H1 (cell line): ENCODE results near the gene TMEM50A. TPM values are rescaled to one million over a fixed set of nuclear protein-coding genes. Genes with fewer than 3 reads are reported as not detected.
"Not testable (repeated sequence)": the region's sequence is repeated elsewhere in the genome, so short reads cannot be mapped to it uniquely, and the experiment has no call there.

ENCODE experiments used
- CTCF ChIA-PET: fragments of 300-600 bp; sonication (Branson Sonifier 250); formaldehyde crosslinking; loops from one replicate; lab custom pipeline; 2021; ENCODE audit not compliant: partially characterized antibody; lab: Charles Lee
- POLR2A ChIA-PET: fragments of 300-600 bp; sonication (Branson Sonifier 250); formaldehyde crosslinking; loops from one replicate; lab custom pipeline; 2021; ENCODE audit warnings: inconsistent platforms; ENCODE audit not compliant: partially characterized antibody; lab: Charles Lee
- DNase-seq, 2 experiments: peaks; one replicate each; pipeline versions ENCODE4 v3.0.0 to v3.0.0-alpha.2; 2010 to 2022; ENCODE audit warnings: low spot score in 2 of 2, low read depth in 1 of 2, mixed read lengths in 1 of 2
- FAIRE-seq: peaks from 2 replicates; lab custom pipeline; 2011; peaks lifted over from hg19 to GRCh38; lab: Jason Lieb, UNC
- H2AFZ ChIP-seq: 2 replicates; pipeline ENCODE4 v1.8.1; 2012; ENCODE audit warnings: low read length, inconsistent platforms
- H2AK5ac ChIP-seq: 2 replicates; pipeline ENCODE4 v1.6.1; 2013; ENCODE audit warnings: low read depth, low read length
- H2BK120ac ChIP-seq: replicated peaks from 2 replicates; pipeline ENCODE3; 2013; ENCODE audit warnings: low read depth, low read length, inconsistent platforms
- H2BK12ac ChIP-seq: 2 replicates; pipeline ENCODE4 v1.6.1; 2013; ENCODE audit warnings: low read depth, low read length
- H2BK15ac ChIP-seq: 2 replicates; pipeline ENCODE4 v1.6.1; 2013; ENCODE audit warnings: low read length
- H2BK20ac ChIP-seq: 2 replicates; pipeline ENCODE4 v1.6.1; 2013; ENCODE audit warnings: low read length
- H2BK5ac ChIP-seq: 2 replicates; pipeline ENCODE4 v1.6.1; 2013; ENCODE audit warnings: low read depth, low read length
- H3K14ac ChIP-seq: 2 replicates; pipeline ENCODE4 v1.6.1; 2013; ENCODE audit warnings: inconsistent platforms; ENCODE audit not compliant: insufficient read length
- H3K18ac ChIP-seq: 2 replicates; pipeline ENCODE4 v1.6.1; 2013; ENCODE audit warnings: low read length; ENCODE audit errors: extremely low read depth
- H3K23ac ChIP-seq: 2 replicates; pipeline ENCODE4 v1.6.1; 2013; ENCODE audit warnings: inconsistent platforms; ENCODE audit not compliant: insufficient read length
- H3K23me2 ChIP-seq: 2 replicates; pipeline ENCODE4 v1.6.1; 2013; ENCODE audit warnings: low read depth, low read length
- H3K27ac ChIP-seq: 2 replicates; pipeline ENCODE4 v1.6.1; 2011; ENCODE audit warnings: low read depth, low read length, inconsistent platforms
- H3K27me3 ChIP-seq, 4 experiments: replicated peaks in 1 of 4; 1 replicate in 1 of 4; 2 replicates in 3 of 4; pipeline versions ENCODE4 v1.6.1 to v1.8.1; 2011 to 2013; ENCODE audit warnings: low read length in 3 of 4, mild to moderate bottlenecking in 3 of 4, inconsistent platforms in 2 of 4, mixed read lengths in 2 of 4, moderate library complexity in 1 of 4; ENCODE audit not compliant: control insufficient read depth in 3 of 4, insufficient read depth in 3 of 4; ENCODE audit errors: extremely low read depth in 1 of 4
- H3K36me3 ChIP-seq, 4 experiments: 2 replicates each; pipeline versions ENCODE4 v1.6.1 to v1.8.1; 2011 to 2013; ENCODE audit warnings: mild to moderate bottlenecking in 4 of 4, low read length in 3 of 4, moderate library complexity in 2 of 4, control low read depth in 1 of 4, inconsistent platforms in 1 of 4; ENCODE audit not compliant: insufficient read depth in 4 of 4, control insufficient read depth in 2 of 4
- H3K4ac ChIP-seq: replicated peaks from 2 replicates; pipeline ENCODE3; 2013; ENCODE audit warnings: low read length, low read depth, mixed read lengths, inconsistent platforms; ENCODE audit not compliant: insufficient read length
- H3K4me1 ChIP-seq, 4 experiments: replicated peaks in 1 of 4; 1 replicate in 1 of 4; 2 replicates in 3 of 4; pipeline versions ENCODE4 v1.6.1 to v1.8.1; 2011 to 2013; ENCODE audit warnings: low read length in 3 of 4, inconsistent platforms in 2 of 4, mixed read lengths in 1 of 4; ENCODE audit not compliant: insufficient read depth in 4 of 4, control insufficient read depth in 3 of 4
- H3K4me2 ChIP-seq, 2 experiments: 2 replicates each; pipeline versions ENCODE4 v1.6.1 to v1.8.1; 2011 to 2013; ENCODE audit warnings: low read depth in 2 of 2, low read length in 2 of 2, control low read depth in 1 of 2, inconsistent platforms in 1 of 2, mild to moderate bottlenecking in 1 of 2; ENCODE audit not compliant: insufficient read depth in 1 of 2
- H3K4me3 ChIP-seq, 4 experiments: fragments of 200-600, 300-600 bp in 1 of 4; sonication (generic), shearing (Covaris generic), sonication (Bioruptor Twin) in 1 of 4; 2 replicates each; pipeline versions ENCODE4 v1.5.1 to v1.8.1; 2011 to 2016; ENCODE audit warnings: low read length in 4 of 4, low read depth in 3 of 4, control low read depth in 2 of 4, inconsistent platforms in 2 of 4, mild to moderate bottlenecking in 2 of 4, mixed read lengths in 1 of 4, moderate library complexity in 1 of 4; ENCODE audit not compliant: insufficient read depth in 2 of 4; ENCODE audit errors: extremely low read depth in 1 of 4
- H3K56ac ChIP-seq: replicated peaks from 2 replicates; pipeline ENCODE3; 2013; ENCODE audit warnings: low read depth, mild to moderate bottlenecking, mixed read lengths, low read length, inconsistent platforms; ENCODE audit not compliant: insufficient read length
- H3K79me1 ChIP-seq: 2 replicates; pipeline ENCODE4 v1.6.1; 2013; ENCODE audit warnings: low read depth, low read length, control low read depth
- H3K79me2 ChIP-seq, 2 experiments: 2 replicates each; pipeline versions ENCODE4 v1.6.1 to v1.8.1; 2012 to 2013; ENCODE audit warnings: low read length in 2 of 2, mild to moderate bottlenecking in 2 of 2, inconsistent platforms in 1 of 2; ENCODE audit not compliant: insufficient read depth in 2 of 2, control insufficient read depth in 1 of 2
- H3K9ac ChIP-seq, 4 experiments: replicated peaks in 1 of 4; 1 replicate in 1 of 4; 2 replicates in 3 of 4; pipeline versions ENCODE4 v1.6.1 to v1.8.1; 2011 to 2013; ENCODE audit warnings: low read depth in 3 of 4, low read length in 3 of 4, control low read depth in 2 of 4, mild to moderate bottlenecking in 2 of 4, moderate library complexity in 2 of 4, inconsistent platforms in 1 of 4; ENCODE audit errors: extremely low read depth in 1 of 4
- H3K9me3 ChIP-seq, 2 experiments: 2 replicates each; pipeline versions ENCODE4 v1.6.1 to v1.8.1; 2012 to 2013; ENCODE audit warnings: mild to moderate bottlenecking in 2 of 2, moderate library complexity in 2 of 2, control low read depth in 1 of 2, inconsistent platforms in 1 of 2, low read depth in 1 of 2, low read length in 1 of 2, mixed read lengths in 1 of 2; ENCODE audit not compliant: insufficient read depth in 2 of 2
- H4K20me1 ChIP-seq, 2 experiments: replicated peaks in 1 of 2; 2 replicates each; pipeline versions ENCODE3 to v1.8.1; 2011 to 2013; ENCODE audit warnings: inconsistent platforms in 2 of 2, low read length in 2 of 2, mild to moderate bottlenecking in 1 of 2; ENCODE audit not compliant: insufficient read depth in 2 of 2, control insufficient read depth in 1 of 2
- H4K5ac ChIP-seq: 2 replicates; pipeline ENCODE4 v1.6.1; 2013; ENCODE audit warnings: low read length, low read depth, mixed read lengths, inconsistent platforms; ENCODE audit not compliant: insufficient read length
- H4K8ac ChIP-seq: 2 replicates; pipeline ENCODE4 v1.8.0; 2013; ENCODE audit warnings: mild to moderate bottlenecking, moderate library complexity, low read length, inconsistent platforms; ENCODE audit not compliant: insufficient read depth; ENCODE audit errors: extremely low read depth
- H4K91ac ChIP-seq: replicated peaks from 2 replicates; pipeline ENCODE3; 2013; ENCODE audit warnings: low read length, mixed read lengths, inconsistent platforms; ENCODE audit not compliant: insufficient read length
- WGBS, 2 experiments: shearing (Covaris generic) in 1 of 2; methylation state at CpG; one replicate each; pipeline versions ENCODE4 v1.1.6 to v1.1.7; 2013 to 2015; ENCODE audit warnings: low lambda C conversion rate in 2 of 2, mixed read lengths in 2 of 2, inconsistent platforms in 1 of 2, low coverage in 1 of 2, missing lambda C conversion rate in 1 of 2; ENCODE audit not compliant: insufficient replicate concordance in 2 of 2, insufficient coverage in 1 of 2, insufficient read length in 1 of 2; ENCODE audit errors: extremely low coverage in 1 of 2, missing lambda C conversion rate in 1 of 2; 5-methylcytosine and 5-hydroxymethylcytosine counted together
- polyA plus RNA-seq, 7 experiments: library from polyadenylated mRNA; depleted of rRNA in 3 of 7; stranded (reverse) in 5 of 7; unstranded in 2 of 7; fragments of >200 nt in 5 of 7; fragments of 200-250 nt in 2 of 7; gene quantifications; 1 replicate in 5 of 7; 2 replicates in 1 of 7; 4 replicates in 1 of 7; pipeline versions ENCODE4 v1.2.1 to v1.2.3, GENCODE V29; 2011 to 2013; ENCODE audit warnings: missing spikeins in 2 of 7, mixed read lengths in 2 of 7
- total RNA-seq: library from RNA; stranded (reverse); fragmentation: NEBNext Ultra II Directional; extraction: Animal tissue kit (Norgen Biotek cat#: 25700); gene quantifications from 2 replicates; pipeline ENCODE4 v1.2.1, GENCODE V29; 2021

TMEM50A gene
- total and polyA plus RNA-seq, 2 of the 8 experiments (the other 6 are each of a cell fraction or from before 2014, with no cell fraction given), result 98.6 to 111 TPM

DNA sequence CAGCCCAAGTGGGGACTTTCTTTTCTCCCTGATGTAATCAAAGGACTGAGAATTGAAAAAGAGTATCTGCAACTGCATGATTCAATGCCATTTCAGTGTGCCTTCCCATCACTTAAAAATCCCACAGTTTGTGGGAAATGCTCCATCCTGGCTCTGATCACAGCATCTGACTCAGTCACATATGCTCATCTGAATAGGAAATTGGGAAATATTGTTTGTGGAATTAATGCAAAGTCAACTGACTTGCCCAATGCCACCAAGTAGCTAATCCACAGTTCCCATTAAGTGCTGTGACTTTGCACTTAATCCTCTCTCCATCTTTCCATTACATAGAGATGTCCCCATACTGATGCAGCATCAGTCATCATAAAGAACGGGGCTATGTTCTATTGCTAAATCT, 45.0 kb downstream of the TMEM50A start:
- H3K36me3 ChIP-seq, H3K4me2 ChIP-seq, H3K14ac ChIP-seq, H3K4ac ChIP-seq, H2BK15ac ChIP-seq, H4K20me1 ChIP-seq, H3K27ac ChIP-seq, H3K9ac ChIP-seq, H3K4me1 ChIP-seq, POLR2A ChIA-PET, H3K56ac ChIP-seq, H4K91ac ChIP-seq, CTCF ChIA-PET, H3K79me2 ChIP-seq, H3K23ac ChIP-seq, H2BK120ac ChIP-seq, H2BK12ac ChIP-seq, H2BK20ac ChIP-seq, H2AFZ ChIP-seq, FAIRE-seq, H3K79me1 ChIP-seq, H4K8ac ChIP-seq, H3K4me3 ChIP-seq, H3K9me3 ChIP-seq, H3K23me2 ChIP-seq, H4K5ac ChIP-seq, H2AK5ac ChIP-seq, H2BK5ac ChIP-seq, H3K27me3 ChIP-seq, H3K18ac ChIP-seq: not testable (repeated sequence)
- peak in 1 of 2 experiments; percentile 3 for DNase-seq
- WGBS, 2 experiments, result 83% methylated on average over 1 of the region's 1 CpG; no CpG with 5 or more reads in 1 of the 2 experiments

DNA sequence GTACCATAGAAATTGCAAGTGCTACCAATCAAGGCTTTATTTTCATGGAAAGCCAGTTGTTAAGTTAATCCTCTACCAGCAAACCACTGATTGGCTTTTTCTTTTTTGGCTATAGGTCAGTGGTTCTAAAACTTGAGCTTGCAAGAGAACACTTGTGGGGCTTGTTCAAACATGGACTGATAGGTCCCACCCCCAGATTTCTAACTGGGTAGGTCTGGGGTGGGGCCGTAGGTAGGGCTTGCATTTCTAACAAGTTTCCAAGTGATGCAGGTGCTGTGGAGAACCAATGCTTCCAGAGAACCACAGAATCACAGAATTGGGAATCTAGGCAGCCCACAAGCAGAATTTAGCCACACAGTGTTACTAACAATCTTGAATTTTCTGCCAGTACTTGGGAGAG, 45.7 kb downstream of the TMEM50A start:
- H4K8ac ChIP-seq, H3K36me3 ChIP-seq, H3K4ac ChIP-seq, H2BK5ac ChIP-seq, H4K20me1 ChIP-seq, DNase-seq, H4K5ac ChIP-seq, H3K14ac ChIP-seq, H2AFZ ChIP-seq, H2AK5ac ChIP-seq, H3K27ac ChIP-seq, H3K9ac ChIP-seq, H3K9me3 ChIP-seq, H2BK12ac ChIP-seq, H3K79me1 ChIP-seq, H4K91ac ChIP-seq, H3K56ac ChIP-seq, FAIRE-seq, H2BK15ac ChIP-seq, H2BK20ac ChIP-seq, H3K4me2 ChIP-seq, H3K18ac ChIP-seq, H3K4me1 ChIP-seq, H3K23ac ChIP-seq, H3K79me2 ChIP-seq, H3K4me3 ChIP-seq, H3K27me3 ChIP-seq, CTCF ChIA-PET, POLR2A ChIA-PET, H3K23me2 ChIP-seq, H2BK120ac ChIP-seq: not testable (repeated sequence)
- WGBS, 2 experiments, result no CpG with 5 or more reads among the region's 1 CpG
